ENCODE results near the gene TMEM131. TPM values are rescaled to one million over a fixed set of nuclear protein-coding genes. Genes with fewer than 3 reads are reported as not detected.

TMEM131 gene
- total RNA-seq, 1 donor from 2014 or later = 11.7 TPM

GRCh38 chr2:97741251-97741650, 254.5 kb downstream of the TMEM131 start:
- DNase-seq (ENCODE audit: low read depth in 2 of 2) = no peak

- peak; percentile 40 to 44 for DNase-seq (ENCODE audit: low read depth in 2 of 2)
Measured at GRCh38 chr2:97740590-97741182, 255.1 kb downstream of the TMEM131 start.

- DNase-seq (ENCODE audit: low read depth in 2 of 2) = no peak
Measured at GRCh38 chr2:97739893-97740245, 255.9 kb downstream of the TMEM131 start.

- no peak for DNase-seq (ENCODE audit: low read depth in 2 of 2)
Measured at GRCh38 chr2:97739020-97739892, 256.5 kb downstream of the TMEM131 start.

GRCh38 chr2:97738179-97739019, 257.3 kb downstream of the TMEM131 start:
- no peak for DNase-seq (ENCODE audit: low read depth in 2 of 2)

- no peak for DNase-seq (ENCODE audit: low read depth in 2 of 2)
Measured at GRCh38 chr2:97737421-97738178, 258.1 kb downstream of the TMEM131 start.

- DNase-seq (ENCODE audit: low read depth in 2 of 2) = no peak
Measured at GRCh38 chr2:97736608-97737330, 259.0 kb downstream of the TMEM131 start.

- no peak for DNase-seq (ENCODE audit: low read depth in 2 of 2)
Measured at GRCh38 chr2:97736185-97736584, 259.6 kb downstream of the TMEM131 start.

GRCh38 chr2:97735161-97735561, 260.6 kb downstream of the TMEM131 start:
- DNase-seq (ENCODE audit: low read depth in 2 of 2) = no peak

- DNase-seq (ENCODE audit: low read depth in 2 of 2) = no peak
Measured at GRCh38 chr2:97734061-97735051, 261.4 kb downstream of the TMEM131 start.

GRCh38 chr2:97733341-97734035, 262.3 kb downstream of the TMEM131 start:
- DNase-seq (ENCODE audit: low read depth in 2 of 2) = no peak

GRCh38 chr2:97732436-97733340, 263.1 kb downstream of the TMEM131 start:
- DNase-seq (ENCODE audit: low read depth in 2 of 2) = no peak

GRCh38 chr2:97731274-97732020, 264.3 kb downstream of the TMEM131 start:
- DNase-seq (ENCODE audit: low read depth in 2 of 2) = no peak

GRCh38 chr2:97730245-97730644, 265.5 kb downstream of the TMEM131 start:
- peak; percentile 36 to 49 for DNase-seq (ENCODE audit: low read depth in 2 of 2)

GRCh38 chr2:97728091-97728731, 267.5 kb downstream of the TMEM131 start:
- DNase-seq (ENCODE audit: low read depth in 2 of 2) = no peak

GRCh38 chr2:97727296-97727695, 268.5 kb downstream of the TMEM131 start:
- no peak for DNase-seq (ENCODE audit: low read depth in 2 of 2)

All from lung microvascular endothelial cell (primary cell).